ENCODE measurements around the gene SH3PXD2A. TPM values are rescaled to one million over a fixed set of nuclear protein-coding genes. Genes with fewer than 3 reads are reported as not detected.
"Not testable (repeated sequence)": the region's sequence is repeated elsewhere in the genome, so short reads cannot be mapped to it uniquely, and the experiment has no call there.

Gene SH3PXD2A
- total and polyA plus RNA-seq, 10 of the 15 experiments (the other 5 are each of a cell fraction or from before 2014, with no cell fraction given) = 0.63 to 14.0 (median 4.4) TPM

DNA sequence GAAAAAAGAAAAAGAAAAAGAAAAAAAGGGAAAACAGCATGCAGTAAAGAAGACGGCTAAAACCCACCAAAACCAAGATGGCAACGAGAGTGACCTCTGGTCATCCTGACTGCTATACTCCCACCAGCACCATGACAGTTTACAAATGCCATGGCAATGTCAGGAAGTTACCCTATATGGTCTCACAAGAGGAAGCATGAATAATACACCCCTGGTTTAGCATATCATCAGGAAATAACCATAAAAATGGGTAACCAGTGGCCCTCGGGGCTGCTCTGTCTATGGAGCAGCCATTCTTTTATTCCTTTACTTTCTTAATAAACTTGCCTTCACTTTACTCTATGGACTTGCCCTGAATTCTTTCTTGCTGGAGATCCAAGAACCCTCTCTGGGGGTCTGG, 10.0 kb downstream of the SH3PXD2A start:
- intact Hi-C loops (cut with micrococcal nuclease; ENCODE audit: unreplicated experiment); H3K9ac ChIP-seq (ENCODE audit: control insufficient read depth, insufficient read depth, low read length); H3K4me3 ChIP-seq; FAIRE-seq; H3K27me3 ChIP-seq (replicated peaks in 1 of 2; ENCODE audit: control insufficient read depth in 2 of 2, insufficient read depth in 2 of 2, low read length in 1 of 2); BruUV-seq (replicated peaks); H3K9me3 ChIP-seq (replicated peaks; ENCODE audit: control insufficient read depth, insufficient read depth, low read length); ATAC-seq; SMC1A ChIA-PET (ENCODE audit: uncharacterized antibody, unreplicated experiment); CTCF ChIA-PET; H3K4me1 ChIP-seq (ENCODE audit: control insufficient read depth, insufficient read depth, low read length); H3K4me2 ChIP-seq (ENCODE audit: control insufficient read depth, insufficient read depth); H3K36me3 ChIP-seq (ENCODE audit: control insufficient read depth in 2 of 2, insufficient read depth in 2 of 2, low read length in 1 of 2); in situ Hi-C loops (cut with MboI); H3K79me2 ChIP-seq (ENCODE audit: control insufficient read depth, insufficient read depth, low read length); H3K27ac ChIP-seq (ENCODE audit: control insufficient read depth, insufficient read depth); DNase-seq (ENCODE audit: low read depth, low spot score); H4K20me1 ChIP-seq (ENCODE audit: control insufficient read depth, insufficient read depth); RAD21 ChIA-PET (ENCODE audit: unreplicated experiment); H2AFZ ChIP-seq (ENCODE audit: control insufficient read depth, low read depth, low read length); POLR2A ChIA-PET: not testable (repeated sequence)
- peak in 1 of 2 experiments; percentile 66; a peak in 2 of 4 replicates for TF ChIP-seq SRF (IDR thresholded peaks at IDR 0.05; ENCODE audit: low read depth in 2 of 2, low read length in 2 of 2)
- 29% methylated on average over 3 of the region's 3 CpGs for WGBS (ENCODE audit: insufficient coverage, insufficient replicate concordance, low lambda C conversion rate, missing lambda C conversion rate)

DNA sequence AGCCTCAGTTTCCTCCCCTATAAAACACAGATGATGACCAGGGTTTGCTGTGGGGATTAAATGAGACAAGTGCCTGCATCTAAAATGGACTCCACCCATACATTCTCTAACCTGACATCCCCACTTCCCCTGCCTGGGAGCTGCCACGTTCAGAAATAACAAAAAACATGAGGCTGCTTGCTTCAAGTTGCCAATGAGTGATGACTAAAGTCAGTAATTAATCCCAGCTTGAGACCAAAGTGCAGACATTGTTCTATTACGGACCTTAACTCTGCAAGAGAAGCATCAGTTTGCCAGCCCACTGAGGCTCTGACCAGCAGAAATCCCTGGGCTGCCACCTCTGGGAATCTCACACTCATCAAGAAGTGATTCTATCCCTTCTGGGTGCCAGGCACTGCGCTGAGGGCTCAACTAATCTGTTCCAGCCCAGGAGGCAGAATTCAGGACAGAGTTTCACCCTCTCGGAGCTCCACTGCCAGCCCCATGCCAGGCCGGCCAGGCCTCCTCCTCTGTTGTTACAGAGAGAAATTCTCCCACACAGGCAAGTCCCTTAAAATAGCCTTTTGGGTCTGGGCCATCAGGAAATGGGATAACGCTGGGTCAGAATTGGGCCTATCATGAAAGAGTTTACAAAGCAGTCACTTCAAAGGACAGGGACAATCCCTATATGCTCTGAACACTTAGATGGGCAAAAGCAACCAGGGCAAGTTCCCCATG, 11.4 kb downstream of the SH3PXD2A start:
- intact Hi-C loops (cut with micrococcal nuclease; ENCODE audit: unreplicated experiment) = no loop called here
- 22% methylated on average over 6 of the region's 6 CpGs for WGBS (ENCODE audit: insufficient coverage, insufficient replicate concordance, low lambda C conversion rate, missing lambda C conversion rate)
- in situ Hi-C loops (cut with MboI) = no loop called here
- Histone ChIP-seq H3K4me2 (ENCODE audit: control insufficient read depth, insufficient read depth) (no peak overlapping the region), H3K4me3 (no peak overlapping the region), H2AFZ (ENCODE audit: control insufficient read depth, low read depth, low read length) (no peak overlapping the region), H3K9ac (ENCODE audit: control insufficient read depth, insufficient read depth, low read length) (no peak overlapping the region), H3K79me2 (ENCODE audit: control insufficient read depth, insufficient read depth, low read length) (no peaks in the 10 kb centered on the region), H3K9me3 (replicated peaks; ENCODE audit: control insufficient read depth, insufficient read depth, low read length) (no peaks in the 10 kb centered on the region), H4K20me1 (ENCODE audit: control insufficient read depth, insufficient read depth) (no peaks in the 10 kb centered on the region), H3K27ac (ENCODE audit: control insufficient read depth, insufficient read depth) (no peak overlapping the region), H3K4me1 (ENCODE audit: control insufficient read depth, insufficient read depth, low read length) (no peaks in the 10 kb centered on the region), H3K27me3 (replicated peaks in 1 of 2; ENCODE audit: control insufficient read depth in 2 of 2, insufficient read depth in 2 of 2, low read length in 1 of 2) (no peaks in the 10 kb centered on the region), H3K36me3 (ENCODE audit: control insufficient read depth in 2 of 2, insufficient read depth in 2 of 2, low read length in 1 of 2) (no peaks in the 10 kb centered on the region)
- POLR2A ChIA-PET = no interaction called here
- CTCF ChIA-PET = no interaction called here
- no peak for DNase-seq (ENCODE audit: low read depth, low spot score)
- ATAC-seq = no peak
- BruUV-seq (replicated peaks) = no TSS peak
- SMC1A ChIA-PET (ENCODE audit: uncharacterized antibody, unreplicated experiment) = interaction anchor here (1.7 kb wide), 1 partner anchor 132 kb away, joined by 4 read pairs; no protein-coding TSS in a partner anchor
- FAIRE-seq = no peak
- RAD21 ChIA-PET (ENCODE audit: unreplicated experiment) = no interaction called here
- TF ChIP-seq EED (IDR thresholded peaks at IDR 0.05; ENCODE audit: low read depth) = no peak
- TF ChIP-seq ESRRA (IDR thresholded peaks at IDR 0.05; ENCODE audit: low read length) = no peak
- TF ChIP-seq CEBPZ (IDR thresholded peaks at IDR 0.05; ENCODE audit: low read depth, low read length) = no peak
- no peak for TF ChIP-seq NR2F1 (conservative IDR thresholded peaks at IDR 0.05)
- TF ChIP-seq SP1 (IDR thresholded peaks at IDR 0.05; ENCODE audit: low read depth, low read length) = no peak
- TF ChIP-seq SIX5 (IDR thresholded peaks at IDR 0.05; ENCODE audit: low read depth, low read length, severe bottlenecking) = no peak

Data from GM12878 (cell line).